Measurements from ENCODE around the gene DCP2.

The DCP2 gene

GRCh38 chr5:113048931-113049330, 72.3 kb downstream of the DCP2 start:
- DNase-seq = no peak

GRCh38 chr5:113050721-113051382, 74.3 kb downstream of the DCP2 start:
- DNase-seq = no peak

- no peak for DNase-seq
Observed at GRCh38 chr5:113052041-113052795, 75.6 kb downstream of the DCP2 start.

GRCh38 chr5:113053511-113053995, 77.0 kb downstream of the DCP2 start:
- no peak for DNase-seq

- DNase-seq = no peak
Observed at GRCh38 chr5:113054899-113055298, 78.3 kb downstream of the DCP2 start.

GRCh38 chr5:113056988-113057387, 80.4 kb downstream of the DCP2 start:
- DNase-seq = peak; percentile 77 to 79

GRCh38 chr5:113057557-113057984, 81.0 kb downstream of the DCP2 start:
- no peak for DNase-seq

- no peak for DNase-seq
Observed at GRCh38 chr5:113058269-113058668, 81.7 kb downstream of the DCP2 start.

- DNase-seq = no peak
Observed at GRCh38 chr5:113058706-113059226, 82.2 kb downstream of the DCP2 start.

- DNase-seq = no peak
Observed at GRCh38 chr5:113059232-113060040, 82.8 kb downstream of the DCP2 start.

GRCh38 chr5:113060408-113061025, 83.9 kb downstream of the DCP2 start:
- DNase-seq = no peak

GRCh38 chr5:113061846-113062780, 85.5 kb downstream of the DCP2 start:
- DNase-seq = no peak

GRCh38 chr5:113062869-113063508, 86.4 kb downstream of the DCP2 start:
- DNase-seq = no peak

GRCh38 chr5:113063927-113064326, 87.3 kb downstream of the DCP2 start:
- no peak for DNase-seq

- no peak for DNase-seq
Observed at GRCh38 chr5:113064806-113065205, 88.2 kb downstream of the DCP2 start.

- no peak for DNase-seq
Observed at GRCh38 chr5:113065626-113066025, 89.0 kb downstream of the DCP2 start.

GRCh38 chr5:113067635-113068344, 91.2 kb downstream of the DCP2 start:
- no peak for DNase-seq

- no peak for DNase-seq
Observed at GRCh38 chr5:113068559-113068958, 92.0 kb downstream of the DCP2 start.
